ENCODE data around the gene SQOR.

DNA sequence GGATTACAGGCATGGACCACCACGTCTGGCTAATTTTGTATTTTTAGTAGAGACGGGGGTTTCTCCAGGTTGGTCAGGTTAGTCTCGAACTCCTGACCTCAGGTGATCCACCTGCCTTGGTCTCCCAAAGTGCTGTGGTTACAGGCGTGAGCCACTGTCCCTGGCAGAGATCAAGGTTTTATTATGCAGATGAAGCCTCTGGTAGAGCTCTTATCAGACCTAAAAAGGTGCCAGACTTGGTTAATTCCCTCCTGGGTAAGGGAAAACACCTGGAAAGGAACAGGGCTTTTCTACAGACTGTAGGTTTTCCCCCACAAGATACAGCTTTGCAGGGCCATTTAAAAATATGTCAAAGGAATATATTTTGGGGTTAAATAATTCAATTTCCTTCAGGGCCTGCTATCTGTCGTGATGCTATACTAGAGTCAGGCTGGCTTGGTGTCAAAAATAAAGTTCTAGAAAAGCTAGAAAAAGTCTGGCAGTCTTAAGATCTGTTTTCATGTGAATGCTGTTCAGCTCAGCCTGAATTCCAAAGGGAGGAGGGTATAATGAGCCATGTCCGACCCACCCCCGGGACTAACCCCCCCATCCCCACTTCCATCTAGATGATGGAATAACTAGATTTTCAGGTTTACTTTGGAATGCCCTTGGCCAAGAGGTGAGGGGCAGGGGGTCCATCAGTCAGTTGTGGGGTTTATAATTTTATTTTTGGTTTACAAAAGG lies 49.6 kb upstream of the SQOR start:
- TF ChIP-seq EZH2 (IDR thresholded peaks at IDR 0.05) (no peak), POLR2AphosphoS5 (IDR thresholded peaks at IDR 0.05; ENCODE audit: borderline replicate concordance, low read depth, low read length) (no peak), FOXP2 (optimal IDR thresholded peaks at IDR 0.05; ENCODE audit: control extremely low read depth, extremely low read length, insufficient read depth) (no peak)

Data from SK-N-MC (cell line).